OCI-LY1 (cell line): ENCODE results near the gene TRPM2.

ENCODE experiments used
- EZH2 ChIP-seq: fragments of 200-600 bp; sonication (generic), shearing (Covaris generic); IDR thresholded peaks from 2 replicates; pipeline ENCODE4 v1.8.0; 2017; ENCODE audit warnings: borderline replicate concordance, mixed run types, mild to moderate bottlenecking, antibody characterized with exemption, low read length, moderate library complexity, mixed read lengths
- TF ChIP-seq, protein P1 (sequence below): fragments of 200-600 bp; sonication (generic), shearing (Covaris generic); IDR thresholded peaks from 2 replicates; pipeline ENCODE4 v1.5.1; 2017; ENCODE audit warnings: mild to moderate bottlenecking, antibody characterized with exemption, low read length, moderate library complexity, mixed read lengths

DNA sequence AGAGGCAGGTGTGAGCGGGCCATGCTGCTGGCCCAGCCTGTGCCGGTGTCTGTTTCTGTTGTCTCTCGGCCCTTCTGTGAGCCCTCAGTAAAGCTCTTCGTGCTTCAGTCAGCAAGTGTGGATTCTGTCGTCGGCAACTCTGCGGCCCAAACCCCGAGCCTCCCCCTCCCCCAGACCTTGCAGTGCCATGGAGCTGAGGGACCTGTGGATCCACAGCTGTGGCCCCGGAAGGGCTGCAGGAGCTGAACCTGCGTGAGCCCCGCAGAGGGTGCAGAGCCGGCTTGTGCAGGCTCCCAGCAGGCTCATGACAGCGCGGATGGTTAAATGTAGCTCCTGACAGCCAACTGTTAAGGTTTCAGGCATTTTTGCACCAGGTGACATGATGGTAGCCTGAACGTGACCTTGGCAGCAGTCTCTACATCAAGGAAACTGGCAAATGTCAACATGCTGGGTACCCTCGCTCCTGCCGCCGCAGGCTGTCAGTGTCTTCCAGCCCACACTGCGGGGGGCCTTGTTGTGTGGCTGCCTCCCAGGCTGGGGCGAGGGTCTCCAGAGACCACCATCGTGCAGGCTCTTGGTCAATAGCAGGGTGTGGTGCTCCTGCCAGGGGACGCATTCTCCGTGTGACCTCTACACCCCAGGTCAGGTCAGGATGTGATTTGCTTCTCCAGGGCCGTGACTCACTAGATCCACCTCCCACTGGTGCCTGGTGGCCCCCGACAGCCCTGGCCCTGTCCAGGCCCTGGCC, 108.8 kb downstream of the TRPM2 start:
- TF ChIP-seq, protein P1, sequence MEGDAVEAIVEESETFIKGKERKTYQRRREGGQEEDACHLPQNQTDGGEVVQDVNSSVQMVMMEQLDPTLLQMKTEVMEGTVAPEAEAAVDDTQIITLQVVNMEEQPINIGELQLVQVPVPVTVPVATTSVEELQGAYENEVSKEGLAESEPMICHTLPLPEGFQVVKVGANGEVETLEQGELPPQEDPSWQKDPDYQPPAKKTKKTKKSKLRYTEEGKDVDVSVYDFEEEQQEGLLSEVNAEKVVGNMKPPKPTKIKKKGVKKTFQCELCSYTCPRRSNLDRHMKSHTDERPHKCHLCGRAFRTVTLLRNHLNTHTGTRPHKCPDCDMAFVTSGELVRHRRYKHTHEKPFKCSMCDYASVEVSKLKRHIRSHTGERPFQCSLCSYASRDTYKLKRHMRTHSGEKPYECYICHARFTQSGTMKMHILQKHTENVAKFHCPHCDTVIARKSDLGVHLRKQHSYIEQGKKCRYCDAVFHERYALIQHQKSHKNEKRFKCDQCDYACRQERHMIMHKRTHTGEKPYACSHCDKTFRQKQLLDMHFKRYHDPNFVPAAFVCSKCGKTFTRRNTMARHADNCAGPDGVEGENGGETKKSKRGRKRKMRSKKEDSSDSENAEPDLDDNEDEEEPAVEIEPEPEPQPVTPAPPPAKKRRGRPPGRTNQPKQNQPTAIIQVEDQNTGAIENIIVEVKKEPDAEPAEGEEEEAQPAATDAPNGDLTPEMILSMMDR = no peak
- TF ChIP-seq EZH2 = no peak
